Anterior cingulate cortex (tissue), 58 donors: ENCODE results near the gene DAB2IP.

ENCODE experiments used
- DNase-seq, 58 donors: peaks; one replicate each; lab custom pipeline; 2025; lab: John Stamatoyannopoulos, UW

Gene DAB2IP

GRCh38 chr9:121769939-121770338 is 118.5 kb downstream of the DAB2IP start:
- DNase-seq, result no peak

- no peak for DNase-seq
Observed at GRCh38 chr9:121770415-121771273, 119.2 kb downstream of the DAB2IP start.

GRCh38 chr9:121771418-121771817 is 120.0 kb downstream of the DAB2IP start:
- no peak for DNase-seq

- DNase-seq, result peak in 10 of 58 donors; percentile 14 to 47 (median 34)
Observed at GRCh38 chr9:121771851-121772599, 120.6 kb downstream of the DAB2IP start.

GRCh38 chr9:121772600-121773285 is 121.3 kb downstream of the DAB2IP start:
- peak in 44 of 58 donors; percentile 22 to 81 (median 48) for DNase-seq

- no peak for DNase-seq
Observed at GRCh38 chr9:121773286-121773953, 122.0 kb downstream of the DAB2IP start.

- no peak for DNase-seq
Observed at GRCh38 chr9:121773954-121774714, 122.7 kb downstream of the DAB2IP start.

- peak in 3 of 58 donors; percentile 23 to 37 (median 30) for DNase-seq
Observed at GRCh38 chr9:121774715-121775613, 123.5 kb downstream of the DAB2IP start.

- no peak for DNase-seq
Observed at GRCh38 chr9:121776001-121776738, 124.7 kb downstream of the DAB2IP start.

GRCh38 chr9:121776739-121777637 is 125.6 kb downstream of the DAB2IP start:
- no peak for DNase-seq

- no peak for DNase-seq
Observed at GRCh38 chr9:121778252-121779225, 127.1 kb downstream of the DAB2IP start.

GRCh38 chr9:121779381-121780117 is 128.1 kb downstream of the DAB2IP start:
- DNase-seq, result peak in 6 of 58 donors; percentile 6 to 51 (median 29)

GRCh38 chr9:121780177-121781040 is 129.0 kb downstream of the DAB2IP start:
- no peak for DNase-seq

- DNase-seq, result no peak
Observed at GRCh38 chr9:121781145-121781548, 129.7 kb downstream of the DAB2IP start.
